Measurements from ENCODE around the gene ARHGAP44.

ARHGAP44 gene

GRCh38 chr17:12806630-12807029 is 17.3 kb downstream of the ARHGAP44 start:
- Histone ChIP-seq H3K27ac (no peak overlapping the region), H3K27me3 (ENCODE audit: insufficient read depth, low read depth, severe bottlenecking) (no peaks in the 10 kb centered on the region), H3K36me3 (no peaks in the 10 kb centered on the region), H3K9me3 (ENCODE audit: severe bottlenecking) (peaks cover 2% of the 10 kb centered on the region), H3K4me3 (ENCODE audit: low read depth, low read length) (no peak overlapping the region)
- no peak for TF ChIP-seq CTCF (IDR thresholded peaks at IDR 0.05; ENCODE audit: low read depth, low read length)
- DNase-seq = no peak

GRCh38 chr17:12808723-12809122 is 19.4 kb downstream of the ARHGAP44 start:
- Histone ChIP-seq H3K27ac (no peak overlapping the region), H3K27me3 (ENCODE audit: insufficient read depth, low read depth, severe bottlenecking) (no peaks in the 10 kb centered on the region), H3K9me3 (ENCODE audit: severe bottlenecking) (peaks cover 2% of the 10 kb centered on the region), H3K36me3 (no peaks in the 10 kb centered on the region), H3K4me3 (ENCODE audit: low read depth, low read length) (no peak overlapping the region)
- no peak for DNase-seq
- TF ChIP-seq CTCF (IDR thresholded peaks at IDR 0.05; ENCODE audit: low read depth, low read length) = no peak

- no peak for TF ChIP-seq CTCF (IDR thresholded peaks at IDR 0.05; ENCODE audit: low read depth, low read length)
- no peak overlapping the region for H3K27ac ChIP-seq
- no peak for DNase-seq
- no peaks in the 10 kb centered on the region for H3K27me3 ChIP-seq (ENCODE audit: insufficient read depth, low read depth, severe bottlenecking)
- H3K4me3 ChIP-seq (ENCODE audit: low read depth, low read length) = no peak overlapping the region
- H3K36me3 ChIP-seq = no peaks in the 10 kb centered on the region
- H3K9me3 ChIP-seq (ENCODE audit: severe bottlenecking) = peaks cover 1% of the 10 kb centered on the region
These were observed 23.6 kb downstream of the ARHGAP44 start for GRCh38 chr17:12812877-12813276.

- no peak for DNase-seq
- no peak for TF ChIP-seq CTCF (IDR thresholded peaks at IDR 0.05; ENCODE audit: low read depth, low read length)
These were observed 24.4 kb downstream of the ARHGAP44 start for GRCh38 chr17:12813664-12814063.

GRCh38 chr17:12814718-12815117 is 25.4 kb downstream of the ARHGAP44 start:
- DNase-seq = no peak
- H3K36me3 ChIP-seq = no peaks in the 10 kb centered on the region
- H3K27me3 ChIP-seq (ENCODE audit: insufficient read depth, low read depth, severe bottlenecking) = no peaks in the 10 kb centered on the region
- no peak overlapping the region for H3K27ac ChIP-seq
- H3K4me3 ChIP-seq (ENCODE audit: low read depth, low read length) = no peak overlapping the region
- TF ChIP-seq CTCF (IDR thresholded peaks at IDR 0.05; ENCODE audit: low read depth, low read length) = no peak
- no peaks in the 10 kb centered on the region for H3K9me3 ChIP-seq (ENCODE audit: severe bottlenecking)

More at GRCh38 chr17:12813664-12814063, 24.4 kb downstream of the ARHGAP44 start:
- no peak overlapping the region for H3K4me3 ChIP-seq (ENCODE audit: low read depth, low read length)
- no peak overlapping the region for H3K27ac ChIP-seq
- no peaks in the 10 kb centered on the region for H3K9me3 ChIP-seq (ENCODE audit: severe bottlenecking)
- H3K36me3 ChIP-seq = no peaks in the 10 kb centered on the region
- no peaks in the 10 kb centered on the region for H3K27me3 ChIP-seq (ENCODE audit: insufficient read depth, low read depth, severe bottlenecking)

- Histone ChIP-seq H3K9me3 (ENCODE audit: severe bottlenecking) (no peaks in the 10 kb centered on the region), H3K27ac (no peak overlapping the region), H3K4me3 (ENCODE audit: low read depth, low read length) (no peak overlapping the region), H3K27me3 (ENCODE audit: insufficient read depth, low read depth, severe bottlenecking) (no peaks in the 10 kb centered on the region), H3K36me3 (no peaks in the 10 kb centered on the region)
- no peak for DNase-seq
- TF ChIP-seq CTCF (IDR thresholded peaks at IDR 0.05; ENCODE audit: low read depth, low read length) = no peak
These were observed 26.4 kb downstream of the ARHGAP44 start for GRCh38 chr17:12815642-12816141.

Data from WERI-Rb-1 (cell line).